COLO829 (cell line): Measurements from ENCODE around the gene MAD1L1.
"Not testable (repeated sequence)": the region's sequence is repeated elsewhere in the genome, so short reads cannot be mapped to it uniquely, and the experiment has no call there.

Source experiments
- DNase-seq: peaks from one replicate; pipeline ENCODE4 v3.0.0; 2012; ENCODE audit warnings: low spot score

The MAD1L1 gene

DNA sequence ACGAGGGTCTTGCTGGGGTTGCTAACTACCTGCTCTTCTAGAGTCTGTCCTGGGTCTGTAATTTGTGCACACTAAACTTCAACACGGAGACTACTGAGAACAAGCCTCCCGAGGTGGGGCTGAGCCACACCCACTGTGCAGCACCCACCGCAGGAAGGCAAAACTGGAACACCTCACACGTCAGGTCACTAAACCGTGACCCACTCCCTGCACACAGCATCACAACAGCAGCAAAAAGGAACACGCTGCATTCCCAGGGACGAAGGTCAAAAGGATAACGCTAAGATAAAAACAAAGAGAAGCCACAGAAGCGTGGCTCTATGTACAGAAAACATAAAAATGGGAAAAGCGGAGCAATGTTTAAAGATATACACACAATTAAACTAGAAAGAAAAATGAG is 170.1 kb downstream of the MAD1L1 start:
- no peak for DNase-seq

GRCh38 chr7:2060701-2061100 is 172.0 kb downstream of the MAD1L1 start:
- no peak for DNase-seq

DNA sequence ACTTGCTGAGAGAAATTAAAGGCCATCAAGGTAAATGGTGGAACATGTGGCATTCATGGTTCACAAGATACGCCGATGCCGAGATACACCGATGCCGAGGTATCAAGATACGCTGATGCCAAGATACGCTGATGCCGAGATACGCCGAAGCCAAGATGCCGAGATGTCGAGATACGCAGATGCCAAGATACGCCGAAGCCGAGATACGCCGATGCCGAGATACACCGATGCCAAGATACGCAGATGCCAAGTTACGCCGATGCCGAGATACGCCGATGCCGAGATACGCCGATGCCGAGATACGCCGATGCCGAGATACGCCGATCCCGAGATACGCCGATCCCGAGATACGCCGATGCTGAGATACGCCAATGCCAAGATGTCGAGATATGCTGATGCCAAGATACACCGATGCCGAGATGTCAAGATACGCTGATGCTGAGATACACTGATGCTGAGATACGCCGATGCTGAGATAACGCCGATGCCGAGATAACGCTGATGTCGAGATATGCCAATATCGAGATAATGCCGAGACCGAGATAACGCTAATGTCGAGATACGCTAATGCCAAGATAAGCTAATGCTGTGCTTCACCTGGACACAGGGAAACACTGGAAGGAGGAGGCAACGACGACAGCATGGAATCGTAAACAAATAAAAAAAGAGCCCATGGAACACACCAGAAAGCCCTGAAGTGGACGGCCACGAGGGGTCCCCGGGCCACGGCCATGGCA is 172.6 kb downstream of the MAD1L1 start:
- DNase-seq, result no peak

DNA sequence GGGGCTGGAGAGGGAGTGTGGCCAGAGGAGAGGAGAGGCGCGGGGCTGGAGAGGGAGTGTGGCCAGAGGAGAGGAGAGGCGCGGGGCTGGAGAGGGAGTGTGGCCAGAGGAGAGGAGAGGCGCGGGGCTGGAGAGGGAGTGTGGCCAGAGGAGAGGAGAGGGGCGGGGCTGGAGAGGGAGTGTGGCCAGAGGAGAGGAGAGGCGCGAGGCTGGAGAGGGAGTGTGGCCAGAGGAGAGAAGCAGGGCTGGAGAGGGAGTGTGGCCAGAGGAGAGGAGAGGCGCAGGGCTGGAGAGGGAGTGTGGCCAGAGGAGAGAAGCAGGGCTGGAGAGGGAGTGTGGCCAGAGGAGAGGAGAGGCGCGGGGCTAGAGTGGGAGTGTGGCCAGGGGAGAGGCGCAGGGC is 174.5 kb downstream of the MAD1L1 start:
- not testable (repeated sequence) for DNase-seq

DNA sequence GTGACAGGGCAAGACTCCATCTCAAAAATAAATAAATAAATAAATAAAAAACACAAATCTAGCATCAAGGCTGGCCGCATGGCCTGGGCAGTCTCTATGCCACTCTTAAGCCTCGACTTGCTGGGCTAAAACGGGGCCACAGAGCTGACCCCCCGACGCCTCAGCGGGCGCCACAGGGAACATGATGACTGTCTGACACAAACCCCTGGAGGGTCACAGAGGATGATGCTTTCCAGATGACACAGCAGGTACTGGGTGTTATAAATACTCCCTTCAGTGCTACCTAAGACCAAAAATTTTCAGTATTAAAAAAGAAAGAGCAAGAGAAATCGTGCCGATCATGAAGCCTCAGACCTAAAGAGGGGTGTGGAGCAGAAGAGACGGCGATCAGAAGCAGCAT is 176.8 kb downstream of the MAD1L1 start:
- DNase-seq, result no peak

DNA sequence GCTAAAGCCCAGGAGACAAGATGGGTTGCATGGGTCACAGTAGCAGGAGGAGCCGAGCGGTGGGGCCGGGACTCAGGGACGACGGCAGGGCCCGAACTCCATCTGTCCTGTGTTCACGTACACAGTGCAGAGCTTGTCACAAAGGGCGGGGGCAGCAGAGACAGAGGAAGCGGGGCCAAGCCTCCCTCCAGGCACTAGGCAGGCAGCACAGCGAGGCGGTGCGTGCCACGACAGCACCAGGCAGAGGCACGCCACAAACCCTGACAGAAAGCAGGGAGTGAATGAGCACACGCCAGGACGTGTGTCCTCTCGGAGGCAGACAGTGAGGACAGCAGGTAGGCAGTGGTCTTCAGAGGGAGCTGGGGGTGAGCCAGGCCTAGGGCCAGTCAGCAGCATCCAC is 177.8 kb downstream of the MAD1L1 start:
- no peak for DNase-seq

DNA sequence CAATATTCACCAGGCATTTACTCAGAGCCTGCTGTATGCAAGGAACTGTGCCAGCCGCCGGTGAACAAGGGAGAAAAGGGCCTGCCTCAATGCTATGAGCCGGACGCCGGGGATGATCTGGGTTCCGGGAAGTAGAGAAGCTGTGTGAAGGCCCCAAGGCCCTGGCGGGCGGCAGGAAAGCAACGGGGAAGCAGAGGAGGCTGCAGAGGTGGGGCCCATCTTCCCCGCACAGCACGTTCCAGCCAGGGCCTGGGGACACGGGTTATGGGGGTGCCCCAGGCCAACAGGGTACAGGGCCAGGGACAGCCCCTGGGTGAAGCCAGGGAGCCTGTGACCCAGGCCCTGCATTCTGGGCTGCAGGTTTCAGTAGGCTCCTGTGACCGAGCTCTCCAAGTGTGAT is 179.3 kb downstream of the MAD1L1 start:
- no peak for DNase-seq

- DNase-seq, result no peak
Measured at GRCh38 chr7:2052657-2053048, 180.1 kb downstream of the MAD1L1 start.

DNA sequence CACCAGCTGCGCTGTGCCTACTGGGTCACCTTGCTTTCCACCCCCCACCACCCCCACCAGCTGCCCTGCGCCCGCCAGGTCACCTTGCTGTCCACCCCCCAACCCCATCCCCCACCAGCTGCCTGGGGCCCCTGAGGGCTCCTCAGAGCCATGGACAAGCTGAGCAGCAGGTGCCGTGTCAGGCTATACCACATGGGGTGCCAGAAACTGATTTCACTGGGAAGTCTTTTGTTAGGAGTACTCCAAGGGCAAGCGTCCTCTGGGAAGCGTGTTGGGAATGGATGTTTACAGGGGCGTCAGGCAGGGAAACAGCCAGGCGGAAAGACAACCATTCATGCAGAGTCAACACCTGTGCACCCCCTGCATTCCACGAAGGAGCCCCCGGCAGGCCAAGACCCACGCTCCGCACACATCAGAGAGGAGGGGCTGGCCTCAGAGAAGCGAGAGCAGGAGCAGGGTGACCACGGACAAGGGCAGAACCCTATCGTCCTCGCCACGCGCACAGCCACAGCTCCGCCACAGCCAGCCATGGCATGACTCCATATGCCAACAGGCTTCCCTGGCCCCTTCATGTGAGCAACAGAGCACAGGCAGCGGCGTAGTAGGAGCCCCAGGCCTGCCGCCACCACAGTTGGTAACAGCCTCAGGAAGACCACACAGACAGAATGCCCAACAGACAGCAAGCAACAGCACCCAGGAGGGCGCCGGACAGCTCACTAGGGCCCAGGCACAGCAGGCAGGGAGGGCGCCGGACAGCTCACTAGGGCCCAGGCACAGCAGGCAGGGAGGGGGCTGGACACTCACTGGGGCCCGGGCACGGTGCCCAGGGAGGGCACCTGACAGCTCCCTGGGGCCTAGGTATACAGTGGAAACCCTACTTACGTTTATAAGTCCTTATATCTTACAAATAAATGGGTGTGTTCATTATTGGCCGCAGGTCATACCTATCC is 180.8 kb downstream of the MAD1L1 start:
- DNase-seq, result no peak

DNA sequence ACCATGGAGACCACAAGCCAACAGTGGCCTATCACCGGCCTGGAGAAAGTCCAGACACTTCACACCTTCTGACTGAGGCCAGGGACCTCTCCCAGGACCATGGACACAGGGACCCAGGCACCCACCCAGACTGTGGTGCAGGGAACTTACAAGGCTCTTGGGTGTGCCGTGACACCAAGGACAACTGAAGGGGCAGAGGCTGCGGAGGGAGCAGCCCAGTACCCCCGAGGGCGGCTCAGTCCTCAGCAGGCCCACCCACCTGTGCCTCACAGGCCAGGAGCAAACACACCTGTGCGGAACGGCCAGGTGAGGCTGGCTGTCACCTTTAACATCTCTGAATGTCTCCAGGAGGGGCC is 182.3 kb downstream of the MAD1L1 start:
- no peak for DNase-seq

- no peak for DNase-seq
Measured at GRCh38 chr7:2049782-2050510, 182.8 kb downstream of the MAD1L1 start.

DNA sequence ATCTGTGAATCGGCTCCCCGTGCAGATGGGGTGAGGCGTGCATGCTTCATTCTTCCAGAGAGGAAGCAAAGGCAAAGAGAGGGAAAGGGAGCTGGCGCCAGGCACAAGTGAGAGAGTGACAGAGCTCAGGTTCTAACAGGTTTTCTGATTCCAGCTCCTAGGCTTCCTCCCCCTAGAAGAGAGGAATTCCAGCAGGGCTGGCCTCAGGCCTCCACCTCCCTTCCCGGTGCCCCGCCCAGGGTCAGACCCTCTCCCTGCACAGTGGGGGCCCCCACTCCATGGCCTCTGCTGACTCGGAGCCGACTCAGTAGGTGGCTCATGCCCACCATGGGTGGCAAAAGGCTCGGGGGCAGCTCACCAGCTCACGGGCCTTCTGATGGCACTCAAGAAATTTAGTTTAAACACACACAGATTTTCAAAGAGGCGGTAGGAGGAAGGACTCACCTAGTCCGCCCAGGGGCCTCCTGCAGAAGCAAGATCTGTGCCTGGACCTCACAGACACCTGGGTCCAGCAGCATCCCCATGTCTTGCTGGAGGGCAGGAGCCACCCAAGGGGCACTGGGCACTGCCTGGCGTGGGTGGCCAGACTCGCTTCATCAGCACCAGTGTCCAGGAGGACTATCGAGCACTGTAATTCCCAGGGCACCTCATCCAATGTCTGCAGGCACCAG is 183.5 kb downstream of the MAD1L1 start:
- DNase-seq, result no peak

DNA sequence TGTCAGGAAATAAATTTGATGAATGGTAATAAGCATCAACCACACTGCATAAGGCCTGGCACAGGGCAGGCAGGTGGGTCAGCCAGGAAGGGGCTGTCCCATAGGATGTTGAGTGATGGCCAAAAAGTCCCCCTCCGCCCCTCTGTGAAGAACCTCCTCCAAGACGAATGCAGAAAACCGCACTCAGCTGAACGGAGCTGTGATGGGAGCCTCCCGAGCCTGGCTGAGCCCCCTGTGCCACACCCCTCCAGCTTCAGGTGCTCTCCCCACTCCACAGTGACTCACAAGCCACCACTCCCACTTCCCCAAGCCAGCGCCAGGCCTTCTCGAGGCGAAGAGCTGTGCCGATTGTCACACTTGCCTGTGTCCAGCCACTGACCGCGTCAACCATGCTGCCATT is 184.2 kb downstream of the MAD1L1 start:
- DNase-seq, result no peak

- DNase-seq, result no peak
Measured at GRCh38 chr7:2048006-2048405, 184.7 kb downstream of the MAD1L1 start.

- no peak for DNase-seq
Measured at GRCh38 chr7:2046581-2047565, 185.9 kb downstream of the MAD1L1 start.

GRCh38 chr7:2045559-2046405 is 187.0 kb downstream of the MAD1L1 start:
- no peak for DNase-seq

DNA sequence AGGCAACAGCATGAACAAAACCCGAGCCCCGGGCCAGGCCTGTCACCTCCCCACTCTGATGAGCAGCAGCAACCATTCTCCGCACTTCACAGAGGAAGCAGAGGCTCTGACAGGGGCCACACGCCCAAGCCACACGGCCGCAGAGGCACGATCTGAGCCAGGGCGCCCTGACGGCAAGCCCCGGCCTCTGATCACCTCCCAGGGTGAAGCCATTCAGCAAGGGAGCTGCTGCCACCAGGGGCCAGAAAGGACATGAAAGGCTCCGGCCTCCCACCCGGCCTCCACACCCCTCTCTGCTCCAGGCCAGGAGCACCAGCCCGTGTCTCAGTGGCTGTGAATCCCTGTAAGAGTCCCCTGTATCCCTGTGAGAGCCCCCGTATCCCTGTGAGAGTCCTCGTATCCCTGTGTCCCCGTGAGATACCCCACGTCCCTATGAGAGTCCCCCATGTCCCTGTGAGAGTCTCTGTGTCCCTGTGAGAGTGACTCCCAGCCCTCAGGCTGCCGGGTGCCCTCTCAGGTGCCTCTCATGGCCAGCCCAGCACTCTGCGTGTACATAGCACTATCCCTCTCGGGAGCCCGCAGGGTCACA is 187.8 kb downstream of the MAD1L1 start:
- DNase-seq, result no peak

GRCh38 chr7:2044311-2044882 is 188.3 kb downstream of the MAD1L1 start:
- no peak for DNase-seq
